SW 1271 (cell line): ENCODE data around the gene CLINT1.
"Not testable (repeated sequence)": the region's sequence is repeated elsewhere in the genome, so short reads cannot be mapped to it uniquely, and the experiment has no call there.

Source experiments
- DNase-seq, 2 experiments: peaks; one replicate each; lab custom pipeline; 2025; lab: John Stamatoyannopoulos, UW

The CLINT1 gene

GRCh38 chr5:157862183-157862851, 3.4 kb upstream of the CLINT1 start:
- no peak for DNase-seq

- DNase-seq = no peak
These were observed 2.2 kb upstream of the CLINT1 start for GRCh38 chr5:157860898-157861890.

GRCh38 chr5:157859227-157859575, 256 bp upstream of the CLINT1 start:
- DNase-seq = no peak

- peak in 1 of 2 experiments; percentile 28 for DNase-seq
These were observed 974 bp downstream of the CLINT1 start for GRCh38 chr5:157857816-157858526.

- DNase-seq = peak; percentile 31 to 74
These were observed 3.4 kb downstream of the CLINT1 start for GRCh38 chr5:157855404-157855994.

DNA sequence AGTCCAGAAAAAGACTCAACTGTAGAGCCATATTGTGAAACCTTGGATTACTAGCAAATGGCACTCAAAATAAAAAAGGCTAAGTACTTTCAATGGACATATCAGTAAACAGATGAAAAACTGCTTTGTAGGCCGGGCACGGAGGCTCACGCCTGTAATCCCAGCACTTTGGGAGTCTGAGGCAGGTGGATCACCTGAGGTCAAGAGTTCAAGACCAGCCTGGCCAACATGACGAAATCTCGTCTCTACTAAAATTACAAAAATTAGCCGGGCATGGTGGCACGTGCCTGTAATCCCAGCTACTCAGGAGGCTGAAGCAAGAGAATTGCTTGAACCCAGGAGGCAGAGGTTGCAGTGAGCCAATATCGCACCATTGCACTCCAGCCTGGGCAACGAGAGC, 5.6 kb downstream of the CLINT1 start:
- not testable (repeated sequence) for DNase-seq

DNA sequence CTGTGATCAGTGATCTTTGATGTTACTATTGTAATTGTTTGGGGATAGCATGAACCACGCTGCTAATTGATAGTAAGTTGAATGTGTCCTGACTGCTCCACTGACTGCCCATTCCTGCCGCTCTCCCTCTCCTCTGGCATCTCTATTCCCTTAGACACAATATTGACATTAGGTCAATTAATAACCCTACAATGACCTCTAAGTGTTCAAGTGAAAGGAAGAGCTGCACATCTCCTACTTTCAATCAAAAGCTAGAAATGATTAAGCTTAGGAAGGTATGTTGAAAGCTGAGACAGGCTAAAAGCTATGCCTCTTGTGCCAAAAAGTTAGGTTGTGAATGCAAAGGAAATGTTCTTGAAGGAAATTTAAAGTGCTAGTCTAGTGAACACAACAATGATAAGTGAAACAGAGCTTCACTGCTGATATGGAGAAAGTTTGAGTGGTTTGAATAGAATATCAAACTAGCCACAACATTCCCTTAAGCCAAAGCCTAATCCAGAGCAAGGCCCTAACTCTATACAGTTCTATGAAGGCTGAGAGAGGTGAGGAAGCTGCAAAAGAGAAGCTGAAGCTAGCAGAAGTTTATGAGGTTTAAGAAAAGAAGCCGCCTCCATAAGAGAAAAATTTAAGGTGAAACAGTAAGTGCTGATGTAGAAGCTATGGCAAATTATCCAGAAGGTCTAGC, 12.9 kb downstream of the CLINT1 start:
- no peak for DNase-seq

DNA sequence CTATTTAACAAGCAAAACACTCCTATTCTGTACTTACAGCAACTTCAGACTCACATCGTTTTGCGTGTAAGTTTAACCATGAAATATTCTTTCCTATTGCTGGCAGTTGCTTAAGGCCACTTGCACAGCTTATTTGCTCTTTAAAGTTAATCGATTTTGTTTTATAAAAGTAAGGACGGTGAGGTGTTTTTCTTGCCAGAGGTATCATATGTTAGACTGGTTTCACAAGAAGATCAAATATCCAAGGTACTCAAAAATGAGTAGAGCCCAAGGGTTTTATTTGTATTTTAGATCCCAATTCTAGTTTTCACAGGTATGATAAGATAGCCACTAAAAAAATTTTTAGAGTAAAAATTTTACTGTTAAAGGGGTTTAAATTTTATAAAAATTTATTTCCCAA, 16.2 kb downstream of the CLINT1 start:
- no peak for DNase-seq

- DNase-seq = no peak
These were observed 16.8 kb downstream of the CLINT1 start for GRCh38 chr5:157842185-157842584.

DNA sequence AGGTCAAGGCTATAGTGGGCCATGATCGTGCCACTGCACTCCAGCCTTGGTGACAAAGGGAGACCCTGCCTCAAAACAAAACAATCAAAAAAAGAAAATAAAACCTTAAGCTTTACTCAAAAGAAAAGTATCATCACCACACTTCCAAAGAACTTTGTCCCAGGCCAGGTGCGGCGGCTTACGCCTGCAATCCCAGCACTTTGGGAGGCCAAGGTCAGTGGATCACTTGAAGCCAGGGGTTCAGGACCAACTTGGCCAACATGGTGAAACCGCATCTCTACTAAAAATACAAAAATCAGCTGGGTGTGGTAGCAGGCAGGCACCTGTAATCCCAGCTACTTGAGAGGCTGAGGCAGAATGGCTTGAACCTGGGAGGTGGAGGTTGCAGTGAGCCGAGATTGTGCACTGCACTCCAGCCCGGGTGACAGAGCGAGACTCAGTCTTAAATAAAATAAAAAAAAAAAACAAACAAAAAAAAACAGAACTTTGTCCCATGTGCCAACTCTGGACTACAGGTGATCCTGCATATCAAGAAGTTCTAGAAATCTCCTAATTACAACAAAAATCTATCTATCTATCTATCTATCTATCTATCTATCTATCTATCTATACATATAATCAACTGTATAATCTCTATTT, 19.7 kb downstream of the CLINT1 start:
- no peak for DNase-seq

DNA sequence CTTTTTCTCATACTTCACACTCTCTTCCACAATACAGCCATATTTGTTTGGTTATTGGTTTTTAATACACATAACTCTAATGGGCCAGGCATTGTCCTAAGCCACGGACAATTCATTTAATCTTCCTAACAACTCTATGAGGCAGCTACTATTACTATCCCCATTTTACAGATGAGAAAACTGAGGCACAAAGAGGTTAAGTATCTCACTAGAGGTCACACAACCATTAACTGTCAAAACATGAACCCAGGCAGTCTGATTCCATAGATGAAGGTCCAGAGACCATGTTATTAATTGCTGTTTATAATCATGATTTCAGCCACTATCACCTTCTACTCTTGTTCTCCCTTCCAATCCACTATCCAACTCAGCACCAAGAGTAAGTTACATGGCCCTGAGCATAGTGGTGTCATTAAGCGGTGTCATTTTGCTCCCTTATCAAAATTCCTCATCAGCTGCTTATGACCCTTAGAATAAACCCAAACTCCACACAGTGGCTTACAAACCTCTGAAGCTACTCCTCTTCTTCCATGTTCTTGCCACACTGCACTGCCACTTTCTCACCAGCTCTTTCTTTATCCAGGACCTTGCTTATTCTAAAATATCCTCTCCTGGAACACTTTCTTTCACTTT, 22.7 kb downstream of the CLINT1 start:
- DNase-seq = no peak

DNA sequence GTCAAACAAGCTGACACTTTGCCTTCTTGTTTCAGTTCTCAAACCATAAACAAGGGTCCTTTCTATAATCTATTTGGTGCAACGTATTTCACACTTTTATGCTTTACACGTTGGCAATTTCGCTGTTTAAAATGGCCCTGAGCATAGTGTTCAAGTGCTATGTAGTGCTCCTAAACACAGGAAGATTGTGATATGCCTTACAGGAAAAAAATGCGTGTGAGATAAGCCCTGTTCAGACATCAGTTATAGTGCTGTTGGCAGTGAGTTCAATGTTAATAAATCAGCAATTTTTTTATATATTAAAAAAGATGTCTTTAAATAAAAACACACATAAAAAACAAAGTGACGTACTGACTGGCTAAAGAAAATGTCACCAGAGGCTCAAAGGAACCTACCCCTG, 23.9 kb downstream of the CLINT1 start:
- no peak for DNase-seq

DNA sequence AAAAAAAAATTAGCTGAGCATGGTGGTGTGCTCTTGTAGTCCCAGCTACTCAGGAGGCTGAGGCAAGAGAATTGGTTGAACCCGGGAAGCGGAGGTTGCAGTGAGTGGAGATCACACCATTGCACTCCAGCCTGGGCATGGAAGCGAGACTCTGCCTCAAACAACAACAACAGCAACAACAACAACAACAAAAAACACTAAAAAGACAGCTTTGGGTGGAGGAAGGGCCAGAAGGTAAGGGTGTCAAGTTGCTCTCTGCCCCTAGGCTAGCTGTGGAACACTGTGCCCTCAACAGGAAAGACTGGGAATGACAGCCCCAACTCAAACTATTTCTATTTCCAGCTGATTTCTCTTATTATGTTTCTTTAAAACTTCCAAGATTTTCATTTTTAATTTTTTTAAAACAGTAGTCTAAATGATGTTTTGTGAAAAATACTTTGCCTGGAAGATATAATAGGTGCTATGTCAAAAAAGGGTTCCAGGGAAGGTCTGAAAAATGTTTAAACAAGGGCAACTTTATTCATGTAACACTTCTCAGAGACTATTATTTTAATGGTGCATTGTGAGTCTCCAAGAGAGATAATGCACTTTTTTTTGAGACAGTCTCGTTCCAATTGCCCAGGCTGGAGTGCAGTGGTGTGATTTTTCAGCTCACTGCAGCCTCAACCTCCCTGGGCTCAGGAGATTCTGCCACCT, 29.9 kb downstream of the CLINT1 start:
- DNase-seq = peak in 1 of 2 experiments; percentile 20

DNA sequence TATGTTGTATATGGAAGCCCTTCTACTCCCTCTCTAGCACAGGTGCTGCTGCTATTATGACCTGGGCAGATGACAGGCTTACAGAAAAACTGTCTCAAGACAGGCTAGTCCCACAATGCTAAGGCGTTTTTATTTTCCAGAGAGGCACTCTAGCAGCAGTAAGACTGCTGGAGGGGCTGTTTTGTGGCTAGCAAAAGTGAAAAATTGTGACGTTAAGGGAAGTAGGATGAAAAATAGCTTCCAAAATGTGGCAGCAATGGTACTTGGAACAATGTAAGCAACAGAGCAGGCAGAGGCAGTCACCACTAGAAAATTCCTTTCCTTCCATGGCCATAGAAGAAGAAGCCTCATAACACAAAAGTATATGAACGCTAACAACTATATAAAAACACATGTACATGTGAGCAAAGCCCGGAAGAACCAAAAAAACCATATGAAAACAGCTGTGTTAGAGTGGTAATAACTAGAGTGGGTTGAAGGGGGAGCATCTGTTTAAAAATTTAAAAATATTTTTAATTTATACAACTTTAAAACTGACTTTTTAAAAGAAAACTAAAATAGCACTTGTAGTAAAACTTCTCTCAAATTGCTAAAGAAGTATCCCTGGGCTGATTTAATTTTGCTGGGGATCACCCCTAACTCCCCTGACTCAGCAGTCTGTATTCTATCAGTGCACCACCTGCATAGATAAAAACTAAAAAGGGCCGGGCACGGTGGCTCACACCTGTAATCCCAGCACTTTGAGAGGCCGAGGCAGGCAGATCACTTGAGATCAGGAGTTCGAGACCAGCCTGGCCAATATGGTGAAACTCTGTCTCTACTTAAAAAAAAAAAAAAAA, 30.6 kb downstream of the CLINT1 start:
- no peak for DNase-seq

GRCh38 chr5:157827423-157827822, 31.5 kb downstream of the CLINT1 start:
- no peak for DNase-seq

DNA sequence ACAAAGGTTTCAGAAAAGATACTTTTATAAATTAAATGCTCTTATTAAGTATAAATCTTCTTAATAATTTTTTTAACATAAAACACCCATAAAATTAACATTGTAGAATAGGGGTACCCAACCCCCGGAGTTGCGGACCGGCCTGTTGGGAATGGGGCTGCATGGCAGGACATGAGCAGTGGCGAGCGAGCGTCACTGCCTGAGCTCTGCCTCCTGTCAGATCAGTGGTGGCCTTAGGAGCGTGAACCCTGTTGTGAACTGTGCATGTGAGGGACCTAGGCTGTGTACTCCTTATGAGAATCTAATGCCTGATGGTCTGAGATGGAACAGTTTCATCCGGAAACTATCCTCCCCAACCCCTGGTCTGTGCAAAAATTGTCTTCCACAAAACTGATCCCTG, 35.3 kb downstream of the CLINT1 start:
- DNase-seq = no peak

DNA sequence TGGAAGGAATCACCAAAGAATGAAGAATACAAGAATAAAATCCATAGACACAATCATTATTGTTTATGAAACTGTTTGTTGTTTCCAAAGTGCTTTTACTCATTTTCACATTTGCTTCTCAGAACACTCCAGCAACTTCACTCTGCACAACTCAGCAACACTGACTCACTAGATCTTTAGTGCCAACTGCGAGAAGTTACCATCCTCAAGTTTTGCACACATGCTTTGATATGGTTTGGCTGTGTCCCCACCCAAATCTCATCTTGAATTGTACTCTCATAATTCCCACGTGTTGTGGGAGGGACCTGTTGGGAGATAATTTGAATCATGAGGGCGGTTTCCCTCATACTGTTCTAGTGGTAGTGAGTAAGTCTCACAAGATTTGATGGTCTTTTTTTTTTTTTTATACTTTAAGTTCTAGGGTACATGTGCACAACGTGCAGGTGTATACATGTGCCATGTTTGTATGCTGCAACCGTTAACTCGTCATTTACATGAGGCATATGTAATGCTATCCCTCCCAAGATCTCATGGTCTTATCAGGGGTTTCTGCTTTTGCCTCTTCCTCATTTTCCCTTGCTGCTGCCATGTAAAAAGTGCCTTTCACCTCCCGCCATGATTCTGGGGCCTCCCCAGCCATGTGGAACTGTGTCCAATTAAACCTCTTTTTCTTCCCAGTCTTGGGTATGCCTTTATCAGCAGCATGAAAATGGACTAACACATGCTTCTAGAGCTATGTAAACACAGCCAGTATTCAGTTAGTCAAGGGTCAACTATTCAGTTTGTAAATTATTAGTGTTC, 36.9 kb downstream of the CLINT1 start:
- no peak for DNase-seq

- DNase-seq = no peak
These were observed 37.5 kb downstream of the CLINT1 start for GRCh38 chr5:157821405-157821804.
